Endothelial cell of umbilical vein (primary cell): Measurements from ENCODE around the gene TBL3. TPM values are rescaled to one million over a fixed set of nuclear protein-coding genes. Genes with fewer than 3 reads are reported as not detected.

Source experiments
- BruUV-seq: library from RNA; stranded (reverse); fragments of 400-500 nt; replicated peaks from 2 replicates; lab custom pipeline; 2021; lab: Mats Ljungman, UMichigan
- CTCF ChIA-PET: fragments of 300-600, 350-600 bp; sonication (Branson Sonifier 250); formaldehyde crosslinking; loops from one replicate; lab custom pipeline; 2021; ENCODE audit warnings: antibody characterized with exemption, inconsistent platforms; lab: Charles Lee
- POLR2A ChIA-PET: fragments of 300-600, 350-600 bp; sonication (Branson Sonifier 250); formaldehyde crosslinking; loops from one replicate; lab custom pipeline; 2021; ENCODE audit warnings: antibody characterized with exemption, inconsistent platforms; lab: Charles Lee
- DNase-seq: peaks from one replicate; pipeline ENCODE4 v3.0.0-alpha.2; 2011; ENCODE audit warnings: low read depth, low spot score
- FAIRE-seq: peaks from 2 replicates; lab custom pipeline; 2011; peaks lifted over from hg19 to GRCh38; lab: Jason Lieb, UNC
- H2AFZ ChIP-seq: 2 replicates; pipeline ENCODE4 v1.6.0; 2012; ENCODE audit warnings: low read depth, low read length, control low read depth, inconsistent platforms
- H3K27ac ChIP-seq: 2 replicates; pipeline ENCODE4 v1.5.1; 2011; ENCODE audit warnings: low read depth, mild to moderate bottlenecking, control low read depth, low read length, moderate library complexity; ENCODE audit not compliant: insufficient read depth
- H3K27me3 ChIP-seq, 2 experiments: 2 replicates each; pipeline versions ENCODE4 v1.6.0 to v1.6.1; 2011; ENCODE audit warnings: low read length in 2 of 2, mixed read lengths in 1 of 2; ENCODE audit not compliant: control insufficient read depth in 2 of 2, insufficient read depth in 2 of 2
- H3K36me3 ChIP-seq, 2 experiments: 2 replicates in 1 of 2; 3 replicates in 1 of 2; pipeline ENCODE4 v1.5.1; 2011; ENCODE audit warnings: low read length in 2 of 2, mild to moderate bottlenecking in 1 of 2, moderate library complexity in 1 of 2; ENCODE audit not compliant: control insufficient read depth in 2 of 2, insufficient read depth in 2 of 2; ENCODE audit errors: extremely low read depth in 1 of 2
- H3K4me1 ChIP-seq: 3 replicates; pipeline ENCODE4 v1.5.1; 2011; ENCODE audit warnings: mild to moderate bottlenecking, low read length; ENCODE audit not compliant: control insufficient read depth, insufficient read depth; ENCODE audit errors: extremely low read depth
- H3K4me2 ChIP-seq: 2 replicates; pipeline ENCODE4 v1.6.1; 2011; ENCODE audit warnings: low read length, control low read depth, mixed read lengths; ENCODE audit not compliant: insufficient read depth
- H3K4me3 ChIP-seq, 3 experiments: fragments of 200-600 bp in 1 of 3; sonication (generic), shearing (Covaris generic) in 1 of 3; replicated peaks in 1 of 3; 2 replicates each; pipeline ENCODE4 v1.5.1; 2011 to 2016; ENCODE audit warnings: control low read depth in 3 of 3, low read length in 3 of 3, mild to moderate bottlenecking in 2 of 3, inconsistent platforms in 1 of 3, low read depth in 1 of 3, moderate library complexity in 1 of 3; ENCODE audit not compliant: insufficient read depth in 1 of 3
- H3K79me2 ChIP-seq: 2 replicates; pipeline ENCODE4 v1.6.0; 2012; ENCODE audit warnings: low read length, inconsistent platforms; ENCODE audit not compliant: control insufficient read depth, insufficient read depth
- H3K9ac ChIP-seq: replicated peaks from 2 replicates; pipeline ENCODE3; 2011; ENCODE audit warnings: low read length, control low read depth; ENCODE audit not compliant: insufficient read depth; ENCODE audit errors: extremely low read depth
- H3K9me1 ChIP-seq: replicated peaks from 3 replicates; pipeline ENCODE4 v1.6.0; 2011; ENCODE audit warnings: mild to moderate bottlenecking, low read length; ENCODE audit not compliant: control insufficient read depth, insufficient read depth; ENCODE audit errors: extremely low read depth
- H3K9me3 ChIP-seq: replicated peaks from 2 replicates; pipeline ENCODE4 v1.5.1; 2012; ENCODE audit warnings: low read length, inconsistent platforms; ENCODE audit not compliant: control insufficient read depth, insufficient read depth
- H4K20me1 ChIP-seq: replicated peaks from 2 replicates; pipeline ENCODE3; 2011; ENCODE audit warnings: mild to moderate bottlenecking, low read length; ENCODE audit not compliant: control insufficient read depth, insufficient read depth; ENCODE audit errors: extremely low read depth
- EZH2 ChIP-seq: IDR thresholded peaks from 2 replicates; pipeline ENCODE4 v1.6.1; 2012; ENCODE audit warnings: borderline replicate concordance, low read depth, mild to moderate bottlenecking, moderate library complexity, low read length, inconsistent platforms; ENCODE audit not compliant: severe bottlenecking
- FOS ChIP-seq: IDR thresholded peaks from 2 replicates; pipeline ENCODE4 v1.6.1; 2011; ENCODE audit warnings: mild to moderate bottlenecking, low read length, moderate library complexity, borderline replicate concordance; ENCODE audit not compliant: insufficient read depth
- GATA2 ChIP-seq: IDR thresholded peaks from 2 replicates; pipeline ENCODE4 v1.7.0; 2011; ENCODE audit warnings: low read depth, mild to moderate bottlenecking, moderate library complexity, mixed read lengths, low read length; ENCODE audit not compliant: insufficient read length, insufficient read depth
- JUN ChIP-seq: IDR thresholded peaks from 2 replicates; pipeline ENCODE4 v1.6.1; 2011; ENCODE audit warnings: borderline replicate concordance, low read depth; ENCODE audit not compliant: insufficient read length, insufficient read depth
- MAX ChIP-seq: IDR thresholded peaks from 2 replicates; pipeline ENCODE4 v1.6.1; 2011; ENCODE audit not compliant: insufficient read depth, insufficient read length
- MYC ChIP-seq: IDR thresholded peaks from one replicate; pipeline ENCODE4 v1.6.1; 2011; ENCODE audit warnings: mild to moderate bottlenecking, low read depth, low read length
- POLR2A ChIP-seq: IDR thresholded peaks from 2 replicates; pipeline ENCODE4 v1.6.1; 2012; ENCODE audit warnings: low read depth, mild to moderate bottlenecking, control low read depth, low read length
- POLR2AphosphoS5 ChIP-seq: IDR thresholded peaks from 2 replicates; pipeline ENCODE4 v1.6.1; 2012; ENCODE audit warnings: low read depth, mild to moderate bottlenecking, control low read depth, low read length, moderate library complexity; ENCODE audit not compliant: insufficient read depth
- dilution Hi-C: fragments of 300-500 bp; cut with MboI; formaldehyde crosslinking; loops from one replicate; pipeline ENCODE4 v1.15.0; 2019; ENCODE audit warnings: low sequenced_read_pairs; ENCODE audit not compliant: extremely low pct_ligation_motif_present
- intact Hi-C: fragments of 100-400 bp; cut with micrococcal nuclease; formaldehyde crosslinking; loops from one replicate; pipeline ENCODE4 v1.10.0; 2022
- polyA plus RNA-seq, 4 experiments: library from polyadenylated mRNA; depleted of rRNA in 3 of 4; stranded (reverse) in 3 of 4; unstranded in 1 of 4; fragments of >200 nt; gene quantifications; 2 replicates each; pipeline versions ENCODE4 v1.2.1 to v1.2.3, GENCODE V29; 2011 to 2012; ENCODE audit warnings: missing spikeins in 1 of 4
- total RNA-seq: library from RNA; stranded (reverse); gene quantifications from 2 replicates; pipeline ENCODE4 v1.2.3, GENCODE V29; 2021
- TF ChIP-seq, protein P1 (sequence below), 2 donors: IDR thresholded peaks; 1 replicate in 1 of 2; 2 replicates in 1 of 2; pipeline ENCODE4 v1.5.1; 2011; ENCODE audit warnings: low read length in 2 of 2, mild to moderate bottlenecking in 2 of 2, moderate library complexity in 2 of 2, control low read depth in 1 of 2, inconsistent platforms in 1 of 2, low read depth in 1 of 2; ENCODE audit not compliant: insufficient read depth in 1 of 2; ENCODE audit errors: extremely low read depth in 1 of 2

Gene TBL3
- total and polyA plus RNA-seq, 2 donors (not counting 3 experiments of a cell fraction or from before 2014, with no cell fraction given), result 42.2 to 77.1 TPM

DNA sequence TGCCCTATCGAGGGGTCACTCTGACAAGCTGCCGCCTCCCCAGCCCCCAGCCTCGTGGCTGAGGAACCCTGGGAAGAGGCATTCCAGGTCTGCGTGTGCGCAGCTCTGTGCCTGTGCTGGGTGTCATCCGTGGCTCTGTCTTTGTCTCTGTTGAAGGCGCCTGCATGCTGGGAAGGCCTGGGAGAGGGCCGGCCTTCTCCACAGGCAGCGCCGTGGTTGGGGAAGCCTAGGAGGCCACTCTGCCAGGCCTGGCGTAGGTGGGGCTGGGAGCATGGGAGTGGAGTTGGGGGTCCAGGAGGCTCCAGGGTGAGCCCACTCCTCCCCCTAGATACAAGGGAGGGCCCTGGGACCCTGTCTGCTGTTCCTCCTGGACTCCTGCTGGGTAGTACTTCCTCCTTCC, 58.2 kb downstream of the TBL3 start:
- Histone ChIP-seq H3K9me3 (no peaks in the 10 kb centered on the region), H3K27ac (no peak overlapping the region), H3K4me1 (peaks cover 48% of the 10 kb centered on the region), H3K4me3 (no peak overlapping the region), H3K4me2 (no peak overlapping the region), H4K20me1 (no peaks in the 10 kb centered on the region), H3K9ac (no peak overlapping the region), H3K27me3 (no peaks in the 10 kb centered on the region), H3K36me3 (no peaks in the 10 kb centered on the region), H3K9me1 (no peaks in the 10 kb centered on the region), H3K79me2 (peaks cover 24% of the 10 kb centered on the region), H2AFZ (no peak overlapping the region)
- CTCF ChIA-PET, result interaction anchor here (1.2 kb wide), 1 partner anchor 111 kb away, joined by 8 read pairs; no protein-coding TSS in a partner anchor
- DNase-seq, result no peak
- dilution Hi-C loops (loop anchor here (25.0 kb wide), 1 partner anchor 132 kb away; the partner anchor contains the start of gene TRAF7), intact Hi-C loops (no loop called here)
- no TSS peak for BruUV-seq
- TF ChIP-seq MAX (no peak), MYC (no peak), POLR2A (no peak), GATA2 (no peak)
- TF ChIP-seq, protein P1, sequence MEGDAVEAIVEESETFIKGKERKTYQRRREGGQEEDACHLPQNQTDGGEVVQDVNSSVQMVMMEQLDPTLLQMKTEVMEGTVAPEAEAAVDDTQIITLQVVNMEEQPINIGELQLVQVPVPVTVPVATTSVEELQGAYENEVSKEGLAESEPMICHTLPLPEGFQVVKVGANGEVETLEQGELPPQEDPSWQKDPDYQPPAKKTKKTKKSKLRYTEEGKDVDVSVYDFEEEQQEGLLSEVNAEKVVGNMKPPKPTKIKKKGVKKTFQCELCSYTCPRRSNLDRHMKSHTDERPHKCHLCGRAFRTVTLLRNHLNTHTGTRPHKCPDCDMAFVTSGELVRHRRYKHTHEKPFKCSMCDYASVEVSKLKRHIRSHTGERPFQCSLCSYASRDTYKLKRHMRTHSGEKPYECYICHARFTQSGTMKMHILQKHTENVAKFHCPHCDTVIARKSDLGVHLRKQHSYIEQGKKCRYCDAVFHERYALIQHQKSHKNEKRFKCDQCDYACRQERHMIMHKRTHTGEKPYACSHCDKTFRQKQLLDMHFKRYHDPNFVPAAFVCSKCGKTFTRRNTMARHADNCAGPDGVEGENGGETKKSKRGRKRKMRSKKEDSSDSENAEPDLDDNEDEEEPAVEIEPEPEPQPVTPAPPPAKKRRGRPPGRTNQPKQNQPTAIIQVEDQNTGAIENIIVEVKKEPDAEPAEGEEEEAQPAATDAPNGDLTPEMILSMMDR (IDR thresholded peaks at IDR 0.05; ENCODE audit: extremely low read depth in 1 of 2, insufficient read depth in 1 of 2, low read depth in 1 of 2, low read length in 2 of 2), result no peak
- POLR2A ChIA-PET, result no interaction called here
- no peak for FAIRE-seq

- no peak overlapping the region for H3K4me3 ChIP-seq
Observed at GRCh38 chr16:2031081-2031577, 59.3 kb downstream of the TBL3 start.

More at GRCh38 chr16:2031081-2031577, 59.3 kb downstream of the TBL3 start:
- no peaks in the 10 kb centered on the region for H3K27me3 ChIP-seq
- H2AFZ ChIP-seq, result no peak overlapping the region
- FAIRE-seq (peak; percentile 37), DNase-seq (peak; percentile 69)
- no peak overlapping the region for H3K27ac ChIP-seq
- intact Hi-C loops, result no loop called here
- H3K9me1 ChIP-seq, result no peaks in the 10 kb centered on the region
- TF ChIP-seq MAX, result no peak
- TF ChIP-seq JUN, result no peak
- TF ChIP-seq POLR2A, result no peak
- no peak for TF ChIP-seq POLR2AphosphoS5
- TF ChIP-seq, protein P1 (IDR thresholded peaks at IDR 0.05; ENCODE audit: extremely low read depth in 1 of 2, insufficient read depth in 1 of 2, low read depth in 1 of 2, low read length in 2 of 2), result no peak
- TF ChIP-seq EZH2, result no peak
- no peak for TF ChIP-seq FOS
- TF ChIP-seq MYC, result no peak
- TF ChIP-seq GATA2, result no peak
- H3K79me2 ChIP-seq, result peaks cover 25% of the 10 kb centered on the region
- no peaks in the 10 kb centered on the region for H3K9me3 ChIP-seq
- dilution Hi-C loops, result loop anchor here (25.0 kb wide), 1 partner anchor 131 kb away; the partner anchor contains the start of gene TRAF7
- no TSS peak for BruUV-seq
- no peak overlapping the region for H3K4me2 ChIP-seq
- POLR2A ChIA-PET, result no interaction called here
- H3K4me1 ChIP-seq, result peaks cover 58% of the 10 kb centered on the region
- no peaks in the 10 kb centered on the region for H3K36me3 ChIP-seq
- H3K9ac ChIP-seq, result no peak overlapping the region
- H4K20me1 ChIP-seq, result no peaks in the 10 kb centered on the region
- CTCF ChIA-PET, result interaction anchor here (0.7 to 3.6 kb wide), 4 partner anchors 8 to 109 kb away, joined by 3 to 21 read pairs (median 6); no protein-coding TSS in a partner anchor
